TTC549 (cell line): ENCODE data around the gene ABCC4.
"Not testable (repeated sequence)": the region's sequence is repeated elsewhere in the genome, so short reads cannot be mapped to it uniquely, and the experiment has no call there.

ENCODE experiments used
- FAIRE-seq: peaks from 2 replicates; lab custom pipeline; 2012; peaks lifted over from hg19 to GRCh38; lab: Jason Lieb, UNC

Gene ABCC4

GRCh38 chr13:95226932-95227695 is 74.1 kb downstream of the ABCC4 start:
- no peak for FAIRE-seq

DNA sequence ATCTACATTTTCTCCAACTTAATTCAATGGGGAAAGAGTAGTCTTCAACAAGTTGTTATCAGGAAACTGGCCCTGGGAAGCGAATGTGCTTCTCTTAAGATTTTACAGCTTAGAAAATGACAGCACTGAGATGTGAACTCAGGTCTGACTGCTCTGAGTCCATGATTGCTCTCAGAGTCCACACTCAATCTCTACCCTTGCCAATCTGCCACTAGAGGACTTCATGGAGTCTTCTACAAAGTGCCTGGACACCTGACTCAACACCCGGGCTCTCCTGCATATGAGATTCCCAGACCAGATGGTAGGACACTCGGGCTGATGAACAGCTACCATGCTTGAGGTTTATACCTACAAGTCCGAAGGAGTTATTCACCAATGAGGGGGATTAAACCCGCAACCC is 74.8 kb downstream of the ABCC4 start:
- FAIRE-seq = no peak

DNA sequence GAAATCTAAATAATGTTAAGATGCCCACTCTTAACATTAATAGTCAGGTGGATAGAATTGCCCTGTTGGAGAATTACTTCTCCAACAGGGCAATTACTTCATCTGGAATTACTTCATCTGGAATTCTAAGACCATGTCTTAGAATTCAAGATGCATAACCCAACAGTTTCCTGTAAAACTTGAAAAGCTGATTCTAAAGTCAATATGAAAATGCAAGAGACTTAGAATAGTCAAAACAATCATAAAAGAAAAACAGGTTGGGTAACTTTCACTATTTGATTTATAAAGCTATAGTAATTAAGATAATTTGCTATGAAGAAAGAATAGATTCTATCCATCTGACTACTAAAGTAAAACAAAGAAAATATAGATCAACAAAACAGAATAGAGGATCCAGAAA is 75.2 kb downstream of the ABCC4 start:
- no peak for FAIRE-seq

- no peak for FAIRE-seq
Observed at GRCh38 chr13:95224064-95224463, 77.2 kb downstream of the ABCC4 start.

- FAIRE-seq = no peak
Observed at GRCh38 chr13:95222733-95223018, 78.6 kb downstream of the ABCC4 start.

- no peak for FAIRE-seq
Observed at GRCh38 chr13:95221971-95222732, 79.1 kb downstream of the ABCC4 start.

DNA sequence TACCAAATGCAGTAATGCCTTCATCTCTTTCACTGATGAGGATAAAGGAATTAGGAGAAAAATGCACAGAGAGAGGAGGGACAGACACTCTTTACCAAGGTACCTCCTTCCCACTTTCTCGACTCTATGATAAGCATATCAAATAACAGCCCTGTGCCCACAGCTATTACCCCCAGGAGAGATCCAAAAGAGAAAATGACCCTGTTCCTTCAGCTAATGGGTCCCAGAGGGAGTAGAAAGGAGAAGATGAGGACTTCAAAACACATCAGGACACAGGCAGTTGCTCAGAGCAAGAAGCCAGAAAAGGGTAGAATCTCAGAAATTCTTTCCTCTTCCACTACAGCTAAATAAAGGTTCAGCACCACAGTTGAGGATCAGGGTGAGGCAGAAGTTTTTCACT is 80.6 kb downstream of the ABCC4 start:
- no peak for FAIRE-seq

GRCh38 chr13:95217920-95218830 is 83.1 kb downstream of the ABCC4 start:
- no peak for FAIRE-seq

DNA sequence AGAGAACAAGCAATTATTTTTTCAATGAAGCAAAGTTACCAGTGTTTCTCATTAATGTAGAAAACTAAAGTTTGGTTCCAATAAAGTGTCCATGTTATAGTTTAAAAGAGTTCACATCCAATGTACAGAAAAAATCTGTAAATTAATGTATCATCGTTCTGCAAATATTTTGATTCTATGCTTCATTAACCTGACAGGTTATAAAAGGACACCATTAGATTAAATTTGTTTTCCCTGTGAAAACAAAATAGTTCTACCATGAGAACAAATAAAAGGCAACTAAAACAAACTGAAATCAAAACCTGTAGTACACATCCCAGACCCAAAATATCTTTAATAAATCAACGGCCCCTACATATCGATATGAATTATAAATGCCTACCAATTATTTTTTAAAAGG is 85.1 kb downstream of the ABCC4 start:
- FAIRE-seq = no peak

DNA sequence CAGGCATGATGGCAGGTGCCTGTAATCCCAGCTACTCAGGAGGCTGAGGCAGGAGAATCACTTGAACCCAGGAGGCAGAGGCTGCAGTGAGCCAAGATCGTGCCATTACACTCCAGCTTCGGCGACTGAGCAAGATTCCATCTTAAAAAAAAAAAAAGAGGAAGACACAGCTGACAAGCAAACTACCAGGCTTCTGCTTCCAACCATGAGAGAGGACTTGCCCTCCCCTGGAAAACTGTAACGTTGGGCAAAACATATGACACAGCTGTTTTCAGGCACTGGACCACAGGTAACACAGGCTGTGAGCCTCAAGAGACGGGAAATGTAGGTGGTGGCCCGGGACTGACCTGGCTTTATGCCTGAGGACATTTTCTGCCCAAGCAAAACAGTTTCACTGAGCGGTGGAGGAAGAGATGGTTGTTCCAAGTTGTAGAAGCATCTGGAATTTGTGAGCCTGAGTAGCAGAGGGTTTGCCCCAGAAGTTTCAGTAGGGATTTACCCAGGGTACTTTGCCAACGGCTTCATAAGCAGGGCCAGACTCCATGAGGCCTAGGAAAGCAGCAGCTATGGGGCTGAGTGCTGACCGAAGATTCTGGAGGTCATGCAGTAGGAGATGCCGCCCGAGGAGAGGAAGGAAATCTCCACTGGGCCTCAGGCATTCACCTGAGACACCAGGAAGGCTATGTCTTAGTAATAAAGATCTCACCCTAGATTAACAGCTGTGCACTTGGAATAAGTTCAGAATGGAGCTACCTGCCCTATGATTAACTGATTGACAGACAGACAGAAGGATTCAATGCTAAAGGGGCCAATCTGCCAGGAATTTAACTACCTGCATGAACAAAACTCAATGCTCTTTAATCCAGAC is 88.0 kb downstream of the ABCC4 start:
- no peak for FAIRE-seq

- FAIRE-seq = no peak
Observed at GRCh38 chr13:95209109-95209508, 92.1 kb downstream of the ABCC4 start.

DNA sequence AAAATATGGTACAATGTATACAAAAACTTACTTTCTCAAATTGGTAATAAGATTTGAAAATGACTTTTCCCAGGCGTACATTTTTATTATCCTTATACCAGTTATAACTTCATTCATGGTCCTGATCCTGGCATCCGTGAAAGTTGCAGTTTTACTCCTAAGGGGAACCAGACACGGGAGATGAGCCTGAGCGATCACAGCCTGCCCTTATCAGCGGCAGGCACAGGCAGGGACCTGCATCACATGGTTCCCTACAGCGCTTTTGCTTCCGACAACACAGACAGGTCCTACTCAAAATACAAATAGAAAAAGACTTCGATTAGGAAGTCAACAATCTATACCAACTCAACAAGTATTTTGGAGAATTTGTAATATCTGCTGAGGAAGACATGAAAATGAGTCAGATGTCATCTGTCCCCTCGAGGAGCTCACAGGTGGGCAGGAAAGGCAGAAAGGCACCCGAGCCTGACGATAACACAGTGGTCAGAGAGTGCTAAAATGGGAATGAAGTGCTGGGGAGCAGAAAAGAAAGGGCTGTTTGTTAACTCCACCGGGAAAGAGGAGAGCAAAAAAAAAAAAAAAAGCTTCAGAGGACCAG is 93.4 kb downstream of the ABCC4 start:
- no peak for FAIRE-seq

DNA sequence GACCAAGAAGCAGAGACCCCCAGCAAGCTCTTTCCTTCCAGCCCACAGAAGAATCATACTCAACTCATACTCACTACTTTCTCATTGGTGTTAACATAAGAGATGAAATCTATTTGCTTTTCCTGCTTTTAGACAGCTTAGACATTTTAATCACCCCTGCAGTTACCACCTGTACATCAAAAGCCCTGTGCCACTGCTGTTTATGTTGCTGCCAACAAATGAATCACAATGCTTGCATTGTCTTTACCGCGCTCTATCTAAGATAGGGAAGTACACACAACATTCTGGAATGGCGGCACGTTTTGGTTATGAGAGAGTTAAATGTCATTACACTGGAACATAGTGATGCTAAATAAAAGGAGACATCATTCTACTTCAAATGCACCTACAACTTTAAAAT is 95.1 kb downstream of the ABCC4 start:
- no peak for FAIRE-seq

DNA sequence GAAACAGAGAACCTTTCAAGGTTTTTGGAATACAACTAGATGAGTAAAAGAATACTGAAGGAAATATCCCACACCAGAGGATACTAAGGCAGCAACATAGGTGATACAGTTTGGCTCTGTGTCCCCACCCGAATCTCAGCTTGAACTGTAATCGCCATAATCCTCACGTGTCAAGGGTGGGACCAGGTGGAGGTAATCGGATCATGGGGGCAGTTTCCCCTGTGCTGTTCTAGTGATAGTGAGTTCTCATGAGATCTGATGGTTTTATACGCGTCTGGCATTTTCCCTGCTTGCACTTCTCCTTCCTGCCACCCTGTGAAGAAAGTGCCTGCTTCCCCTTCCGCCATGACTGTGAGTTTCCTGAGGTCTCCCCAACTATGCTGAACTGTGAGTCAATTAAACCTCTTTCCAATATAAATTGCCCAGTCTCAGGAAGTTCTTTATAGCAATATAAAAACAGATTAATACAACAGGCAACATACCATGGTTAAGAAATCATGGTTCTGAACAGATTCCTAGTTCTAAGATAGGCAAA is 97.0 kb downstream of the ABCC4 start:
- FAIRE-seq = no peak

GRCh38 chr13:95201814-95202651 is 99.2 kb downstream of the ABCC4 start:
- FAIRE-seq = no peak

- FAIRE-seq = not testable (repeated sequence)
Observed at GRCh38 chr13:95200386-95200957, 100.8 kb downstream of the ABCC4 start.

GRCh38 chr13:95199896-95200295 is 101.4 kb downstream of the ABCC4 start:
- FAIRE-seq = no peak

- not testable (repeated sequence) for FAIRE-seq
Observed at GRCh38 chr13:95198606-95199005, 102.6 kb downstream of the ABCC4 start.

- no peak for FAIRE-seq
Observed at GRCh38 chr13:95197548-95197947, 103.7 kb downstream of the ABCC4 start.

- no peak for FAIRE-seq
Observed at GRCh38 chr13:95195146-95195545, 106.1 kb downstream of the ABCC4 start.
